Activated CD4-positive, alpha-beta T cell treated with anti-CD3 and anti-CD28 coated beads, Interleukin-10, Interleukin-2, amounts not matched to agents 100 ng/mL and 50 ng/mL, durations not matched to agents 16 hours and 8 hours (primary cell): ENCODE results near the gene CYP27C1.

ENCODE experiments used
- DNase-seq: peaks from one replicate; pipeline ENCODE4 v3.0.0-alpha.2; 2020

The CYP27C1 gene

GRCh38 chr2:127146071-127146725 lies 73.9 kb downstream of the CYP27C1 start:
- no peak for DNase-seq

GRCh38 chr2:127145280-127145895 lies 74.7 kb downstream of the CYP27C1 start:
- no peak for DNase-seq

GRCh38 chr2:127143841-127144782 lies 76.0 kb downstream of the CYP27C1 start:
- no peak for DNase-seq

- no peak for DNase-seq
Measured at GRCh38 chr2:127142663-127143630, 77.2 kb downstream of the CYP27C1 start.

GRCh38 chr2:127140538-127140937 lies 79.6 kb downstream of the CYP27C1 start:
- DNase-seq: no peak

- no peak for DNase-seq
Measured at GRCh38 chr2:127139766-127140165, 80.3 kb downstream of the CYP27C1 start.

- DNase-seq: no peak
Measured at GRCh38 chr2:127138281-127138680, 81.8 kb downstream of the CYP27C1 start.

GRCh38 chr2:127137741-127138140 lies 82.4 kb downstream of the CYP27C1 start:
- DNase-seq: no peak

- no peak for DNase-seq
Measured at GRCh38 chr2:127137225-127137624, 82.9 kb downstream of the CYP27C1 start.

GRCh38 chr2:127134833-127135830 lies 85.0 kb downstream of the CYP27C1 start:
- no peak for DNase-seq

- no peak for DNase-seq
Measured at GRCh38 chr2:127134235-127134634, 85.9 kb downstream of the CYP27C1 start.
